Liver (tissue), 9 donors: ENCODE measurements around the gene APPBP2. TPM values are rescaled to one million over a fixed set of nuclear protein-coding genes. Genes with fewer than 3 reads are reported as not detected.
"Not testable (repeated sequence)": the region's sequence is repeated elsewhere in the genome, so short reads cannot be mapped to it uniquely, and the experiment has no call there.

Experiments
- DNase-seq: peaks from one replicate; pipeline ENCODE4 v3.0.0-alpha.2; 2017; ENCODE audit warnings: low spot score
- H3K27ac ChIP-seq, 2 donors: one replicate each; pipeline ENCODE4 v1.7.0; 2013; ENCODE audit warnings: inconsistent platforms in 2 of 2, low read length in 2 of 2, control low read depth in 1 of 2, low read depth in 1 of 2, mild to moderate bottlenecking in 1 of 2
- H3K27me3 ChIP-seq, 4 donors: one replicate each; pipeline versions ENCODE4 v1.6.1 to v1.7.0; 2013; ENCODE audit warnings: low read length in 3 of 4, inconsistent platforms in 1 of 4, mild to moderate bottlenecking in 1 of 4, moderate library complexity in 1 of 4; ENCODE audit not compliant: control insufficient read depth in 4 of 4, insufficient read depth in 4 of 4
- H3K36me3 ChIP-seq, 4 donors: one replicate each; pipeline versions ENCODE4 v1.6.1 to v1.7.0; 2013; ENCODE audit warnings: low read length in 3 of 4, mild to moderate bottlenecking in 3 of 4, low read depth in 1 of 4, moderate library complexity in 1 of 4; ENCODE audit not compliant: control insufficient read depth in 4 of 4, insufficient read depth in 3 of 4
- H3K4me1 ChIP-seq, 4 donors: one replicate each; pipeline versions ENCODE4 v1.6.1 to v1.7.0; 2013; ENCODE audit warnings: low read length in 3 of 4, mild to moderate bottlenecking in 3 of 4, moderate library complexity in 1 of 4; ENCODE audit not compliant: control insufficient read depth in 4 of 4, insufficient read depth in 4 of 4
- H3K4me3 ChIP-seq, 3 donors: one replicate each; pipeline versions ENCODE4 v1.6.1 to v1.7.0; 2013; ENCODE audit warnings: low read length in 3 of 3, control low read depth in 1 of 3, low read depth in 1 of 3, mild to moderate bottlenecking in 1 of 3
- H3K9ac ChIP-seq, 2 donors: one replicate each; pipeline ENCODE4 v1.7.0; 2013; ENCODE audit warnings: low read length in 2 of 2, mild to moderate bottlenecking in 2 of 2, moderate library complexity in 2 of 2, control low read depth in 1 of 2, low read depth in 1 of 2
- H3K9me3 ChIP-seq, 4 donors: one replicate each; pipeline versions ENCODE4 v1.6.1 to v1.7.0; 2013; ENCODE audit warnings: low read length in 3 of 4; ENCODE audit not compliant: control insufficient read depth in 4 of 4
- CTCF ChIP-seq: fragments of 150-350 bp; IDR thresholded peaks from 2 replicates; pipeline ENCODE4 v1.5.1; 2017; ENCODE audit warnings: improper control_type of control experiment, low read depth, low read length; ENCODE audit not compliant: missing input control
- EGR1 ChIP-seq, 2 donors: IDR thresholded peaks; 2 replicates each; pipeline ENCODE4 v1.6.1; 2016 to 2018; ENCODE audit warnings: antibody characterized with exemption in 2 of 2, low read depth in 2 of 2
- FOXA1 ChIP-seq: IDR thresholded peaks from 2 replicates; pipeline ENCODE4 v1.6.1; 2016; ENCODE audit warnings: antibody characterized with exemption
- HNF4A ChIP-seq, 2 donors: conservative IDR thresholded peaks; 2 replicates each; pipeline ENCODE4 v1.6.1; 2016; ENCODE audit warnings: antibody characterized with exemption in 2 of 2, mild to moderate bottlenecking in 2 of 2
- RAD21 ChIP-seq, 2 donors: IDR thresholded peaks; 2 replicates each; pipeline ENCODE4 v1.6.1; 2016; ENCODE audit warnings: antibody characterized with exemption in 2 of 2, mild to moderate bottlenecking in 2 of 2
- RXRA ChIP-seq, 2 donors: IDR thresholded peaks; 2 replicates each; pipeline ENCODE4 v1.6.1; 2017 to 2018; ENCODE audit warnings: antibody characterized with exemption in 2 of 2, mild to moderate bottlenecking in 1 of 2
- SP1 ChIP-seq: IDR thresholded peaks from 2 replicates; pipeline ENCODE4 v1.6.1; 2018; ENCODE audit warnings: antibody characterized with exemption, mild to moderate bottlenecking
- WGBS: extraction: QIAGEN DNeasy Blood & Tissue Kit; methylation state at CpG from one replicate; pipeline ENCODE4 v1.1.7; 2013; 5-methylcytosine and 5-hydroxymethylcytosine counted together
- polyA plus RNA-seq, 2 donors: library from polyadenylated mRNA; stranded (reverse) in 1 of 2; unstranded in 1 of 2; fragments of 200-250 nt in 1 of 2; fragments of >200 nt in 1 of 2; fragmentation: Nextera tagmentation in 1 of 2; extraction: Ambion mirVana in 1 of 2; gene quantifications; one replicate each; pipeline versions ENCODE4 v1.2.1 to v1.2.3, GENCODE V29; 2013 to 2015
- total RNA-seq, 2 donors: library from RNA; depleted of rRNA; stranded (reverse); fragments of >200 nt; gene quantifications; one replicate each; pipeline ENCODE4 v1.2.3, GENCODE V29; 2014
- TF ChIP-seq, protein P1 (sequence below): IDR thresholded peaks from 2 replicates; pipeline ENCODE4 v1.6.1; 2016; ENCODE audit warnings: antibody characterized with exemption, mild to moderate bottlenecking
- donor health status: healthy.
- donor health status: healthy.
- donor health status: healthy.
- donor health status: healthy.
- donor health status: healthy.

Gene APPBP2
- total and polyA plus RNA-seq, 4 donors: 4.6 to 17.3 (median 9.2) TPM

DNA sequence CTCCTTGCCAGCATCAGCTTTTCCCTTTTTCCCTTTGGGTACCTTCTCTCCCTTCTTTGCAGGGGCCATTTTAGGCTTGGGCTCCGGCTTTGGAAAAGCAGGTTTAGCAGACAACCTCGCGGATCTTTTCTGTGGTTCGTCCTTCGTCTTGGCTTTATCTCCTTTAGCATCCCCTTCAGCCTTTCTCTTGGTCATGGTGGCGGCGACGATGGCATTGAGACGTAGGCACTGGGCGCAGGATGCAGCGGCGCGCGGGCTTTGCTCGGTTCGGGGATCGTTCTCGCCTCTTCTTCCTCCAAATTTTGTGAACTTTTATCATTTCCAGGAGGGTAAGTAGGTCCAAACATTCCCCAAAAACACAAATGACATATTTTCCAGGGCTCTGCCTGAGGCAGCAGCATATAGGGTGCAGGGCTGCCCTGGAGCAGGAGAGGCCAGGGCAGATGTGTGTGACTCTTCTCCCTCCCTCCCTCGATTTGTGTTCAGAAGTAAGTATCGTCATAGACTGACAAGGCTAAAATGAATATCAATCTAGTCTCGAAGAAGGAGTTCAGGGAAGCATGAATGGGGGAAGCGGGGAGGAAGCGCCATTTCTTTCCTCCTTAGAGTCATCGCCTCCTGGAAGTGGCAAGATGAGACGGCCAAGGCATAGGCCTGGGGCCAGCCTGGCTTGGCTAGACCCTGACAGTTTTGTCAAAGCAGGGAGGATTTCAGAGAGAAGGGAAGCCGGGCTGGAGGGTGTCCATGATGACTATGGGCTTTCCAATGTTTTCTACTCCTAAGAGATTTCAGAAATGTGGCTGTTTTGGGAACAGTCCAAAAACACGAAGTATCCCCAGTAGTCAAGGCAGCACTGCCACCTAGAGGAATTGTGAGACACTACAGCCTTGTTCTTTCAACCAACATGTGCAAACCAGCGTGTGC lies 90.5 kb downstream of the APPBP2 start:
- 75% methylated on average over 28 of the region's 28 CpGs for WGBS
- peak; percentile 97 for TF ChIP-seq CTCF
- no peak for TF ChIP-seq RXRA (IDR thresholded peaks at IDR 0.05)
- TF ChIP-seq EGR1 (IDR thresholded peaks at IDR 0.05; ENCODE audit: low read depth in 2 of 2): no peak
- TF ChIP-seq SP1: no peak
- TF ChIP-seq, protein P1, sequence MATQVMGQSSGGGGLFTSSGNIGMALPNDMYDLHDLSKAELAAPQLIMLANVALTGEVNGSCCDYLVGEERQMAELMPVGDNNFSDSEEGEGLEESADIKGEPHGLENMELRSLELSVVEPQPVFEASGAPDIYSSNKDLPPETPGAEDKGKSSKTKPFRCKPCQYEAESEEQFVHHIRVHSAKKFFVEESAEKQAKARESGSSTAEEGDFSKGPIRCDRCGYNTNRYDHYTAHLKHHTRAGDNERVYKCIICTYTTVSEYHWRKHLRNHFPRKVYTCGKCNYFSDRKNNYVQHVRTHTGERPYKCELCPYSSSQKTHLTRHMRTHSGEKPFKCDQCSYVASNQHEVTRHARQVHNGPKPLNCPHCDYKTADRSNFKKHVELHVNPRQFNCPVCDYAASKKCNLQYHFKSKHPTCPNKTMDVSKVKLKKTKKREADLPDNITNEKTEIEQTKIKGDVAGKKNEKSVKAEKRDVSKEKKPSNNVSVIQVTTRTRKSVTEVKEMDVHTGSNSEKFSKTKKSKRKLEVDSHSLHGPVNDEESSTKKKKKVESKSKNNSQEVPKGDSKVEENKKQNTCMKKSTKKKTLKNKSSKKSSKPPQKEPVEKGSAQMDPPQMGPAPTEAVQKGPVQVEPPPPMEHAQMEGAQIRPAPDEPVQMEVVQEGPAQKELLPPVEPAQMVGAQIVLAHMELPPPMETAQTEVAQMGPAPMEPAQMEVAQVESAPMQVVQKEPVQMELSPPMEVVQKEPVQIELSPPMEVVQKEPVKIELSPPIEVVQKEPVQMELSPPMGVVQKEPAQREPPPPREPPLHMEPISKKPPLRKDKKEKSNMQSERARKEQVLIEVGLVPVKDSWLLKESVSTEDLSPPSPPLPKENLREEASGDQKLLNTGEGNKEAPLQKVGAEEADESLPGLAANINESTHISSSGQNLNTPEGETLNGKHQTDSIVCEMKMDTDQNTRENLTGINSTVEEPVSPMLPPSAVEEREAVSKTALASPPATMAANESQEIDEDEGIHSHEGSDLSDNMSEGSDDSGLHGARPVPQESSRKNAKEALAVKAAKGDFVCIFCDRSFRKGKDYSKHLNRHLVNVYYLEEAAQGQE: peak; percentile 15
- no peak for TF ChIP-seq FOXA1
- TF ChIP-seq HNF4A (conservative IDR thresholded peaks at IDR 0.05): no peak
- TF ChIP-seq RAD21 (IDR thresholded peaks at IDR 0.05): peak; percentile 98 to 99
- Histone ChIP-seq H3K4me1 (peaks cover 0 to 5% (median 0%) of the 10 kb centered on the region in 4 donors), H3K27ac (no peak overlapping the region), H3K27me3 (no peaks in the 10 kb centered on the region), H3K36me3 (no peaks in the 10 kb centered on the region), H3K9ac (no peak overlapping the region), H3K9me3 (no peaks in the 10 kb centered on the region), H3K4me3 (no peak overlapping the region)
- peak; percentile 75 for DNase-seq

GRCh38 chr17:60433021-60433997 lies 92.7 kb downstream of the APPBP2 start:
- not testable (repeated sequence) for H3K27me3 ChIP-seq, H3K27ac ChIP-seq, H3K4me3 ChIP-seq, H3K4me1 ChIP-seq, DNase-seq, H3K9me3 ChIP-seq, H3K36me3 ChIP-seq, H3K9ac ChIP-seq
- WGBS: 95% methylated on average over 4 of the region's 4 CpGs

DNA sequence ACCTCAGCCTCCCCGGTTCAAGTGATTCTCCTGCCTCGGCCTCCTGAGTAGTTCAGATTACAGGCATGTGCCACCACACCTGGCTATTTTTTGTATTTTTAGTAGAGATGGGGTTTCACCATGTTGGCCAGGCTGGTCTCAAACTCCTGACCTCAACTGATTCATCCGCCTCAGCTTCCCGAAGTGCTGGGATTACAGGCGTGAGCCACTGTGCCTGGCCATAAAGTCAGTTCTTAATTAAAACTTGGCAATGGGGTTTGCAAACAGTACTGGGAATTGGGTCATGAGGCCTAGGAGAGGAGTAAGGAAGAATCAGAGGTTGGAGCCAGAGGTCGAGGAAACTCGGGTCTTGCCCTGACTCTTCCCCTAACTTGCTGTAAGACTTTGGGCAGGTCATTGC lies 95.5 kb downstream of the APPBP2 start:
- not testable (repeated sequence) for H3K27me3 ChIP-seq, H3K4me1 ChIP-seq, H3K9ac ChIP-seq, H3K27ac ChIP-seq, H3K36me3 ChIP-seq, H3K4me3 ChIP-seq, H3K9me3 ChIP-seq, DNase-seq
- 91% methylated on average over 7 of the region's 7 CpGs for WGBS

- DNase-seq, H3K4me1 ChIP-seq, H3K36me3 ChIP-seq, H3K4me3 ChIP-seq, H3K27me3 ChIP-seq, H3K27ac ChIP-seq, H3K9ac ChIP-seq, H3K9me3 ChIP-seq: not testable (repeated sequence)
- WGBS: 87% methylated on average over 6 of the region's 6 CpGs
Observed at GRCh38 chr17:60428491-60428890, 97.6 kb downstream of the APPBP2 start.
